HG02588 (cell line): ENCODE results near the gene PDE4D.

Experiments
- ATAC-seq: cut with Tn5 transposase; IDR thresholded peaks from one replicate; pipeline ENCODE4 v1.9.1; 2021; ENCODE audit warnings: mild to moderate bottlenecking, moderate library complexity; ENCODE audit not compliant: unreplicated experiment

Gene PDE4D

DNA sequence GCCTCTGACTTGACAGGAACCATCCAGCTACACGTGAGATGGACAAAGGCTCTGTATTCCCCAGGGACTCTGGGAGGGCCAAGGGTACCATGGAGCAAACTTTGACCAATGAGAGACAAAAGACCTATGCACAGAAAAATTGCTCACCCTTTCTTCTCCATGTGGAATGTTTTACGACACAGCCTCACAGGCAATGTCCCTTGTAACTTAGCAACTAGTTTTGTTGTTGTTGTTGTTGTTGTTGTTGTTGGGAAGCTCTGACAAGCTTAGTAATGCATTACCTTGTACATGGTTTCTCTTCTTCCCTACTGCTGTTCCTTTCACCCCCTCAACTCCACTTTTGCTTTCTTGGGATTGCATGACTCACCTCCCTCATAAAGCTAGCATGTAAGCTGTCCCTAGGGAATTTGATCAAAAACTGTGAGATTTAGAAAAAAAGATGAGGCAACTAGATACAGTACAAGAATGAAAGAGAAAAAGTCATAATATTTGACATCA, 759.7 kb downstream of the PDE4D start:
- no peak for ATAC-seq

DNA sequence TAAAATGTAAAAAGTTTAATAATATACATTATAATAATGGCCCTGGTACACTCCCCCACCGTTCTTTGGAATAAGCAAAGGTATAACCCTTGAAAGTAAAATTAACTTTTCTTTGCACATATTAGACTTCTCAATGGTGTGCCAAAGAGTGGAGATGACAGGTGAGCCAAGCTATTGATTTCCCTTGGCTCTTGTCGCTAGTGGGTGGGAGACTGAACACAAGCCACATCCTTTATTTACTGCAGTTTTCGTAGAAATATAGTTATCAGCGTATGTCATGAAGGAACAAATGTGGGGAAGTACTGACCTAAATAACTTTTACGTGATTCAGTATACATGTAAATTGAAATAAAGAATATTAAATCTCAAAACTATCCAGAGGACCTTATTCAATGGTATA, 761.4 kb downstream of the PDE4D start:
- ATAC-seq, result no peak

- ATAC-seq, result no peak
These were observed 763.1 kb downstream of the PDE4D start for GRCh38 chr5:59130431-59130830.

DNA sequence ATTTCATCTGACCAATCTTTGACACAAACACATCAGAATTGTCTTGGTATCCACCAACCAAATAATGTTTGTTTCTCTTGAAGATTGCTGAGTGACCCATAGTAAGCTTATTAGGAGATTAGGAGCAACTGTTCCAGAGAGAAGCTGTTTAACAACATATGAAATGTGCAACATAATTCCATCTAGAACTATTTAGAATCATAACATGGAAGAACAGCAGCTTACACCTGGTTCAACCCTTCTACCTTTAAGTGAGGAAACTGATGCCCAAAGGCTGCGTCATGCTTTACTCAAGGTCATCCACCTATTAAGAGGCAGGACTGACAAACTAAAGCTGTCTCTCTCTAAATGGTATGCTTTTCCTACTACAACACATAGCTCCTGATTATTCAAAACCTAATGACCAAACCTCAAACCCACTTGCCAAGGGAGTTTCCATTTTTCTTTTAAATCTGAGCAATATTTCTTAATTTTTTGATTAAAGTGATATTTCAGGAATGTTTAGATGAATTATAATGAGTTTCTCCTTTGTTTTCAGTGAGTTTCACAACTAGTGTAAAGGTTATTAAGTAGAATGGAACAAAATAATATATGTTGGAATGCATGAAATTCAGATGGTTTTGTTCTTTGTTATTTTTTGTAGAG, 764.8 kb downstream of the PDE4D start:
- ATAC-seq, result no peak

DNA sequence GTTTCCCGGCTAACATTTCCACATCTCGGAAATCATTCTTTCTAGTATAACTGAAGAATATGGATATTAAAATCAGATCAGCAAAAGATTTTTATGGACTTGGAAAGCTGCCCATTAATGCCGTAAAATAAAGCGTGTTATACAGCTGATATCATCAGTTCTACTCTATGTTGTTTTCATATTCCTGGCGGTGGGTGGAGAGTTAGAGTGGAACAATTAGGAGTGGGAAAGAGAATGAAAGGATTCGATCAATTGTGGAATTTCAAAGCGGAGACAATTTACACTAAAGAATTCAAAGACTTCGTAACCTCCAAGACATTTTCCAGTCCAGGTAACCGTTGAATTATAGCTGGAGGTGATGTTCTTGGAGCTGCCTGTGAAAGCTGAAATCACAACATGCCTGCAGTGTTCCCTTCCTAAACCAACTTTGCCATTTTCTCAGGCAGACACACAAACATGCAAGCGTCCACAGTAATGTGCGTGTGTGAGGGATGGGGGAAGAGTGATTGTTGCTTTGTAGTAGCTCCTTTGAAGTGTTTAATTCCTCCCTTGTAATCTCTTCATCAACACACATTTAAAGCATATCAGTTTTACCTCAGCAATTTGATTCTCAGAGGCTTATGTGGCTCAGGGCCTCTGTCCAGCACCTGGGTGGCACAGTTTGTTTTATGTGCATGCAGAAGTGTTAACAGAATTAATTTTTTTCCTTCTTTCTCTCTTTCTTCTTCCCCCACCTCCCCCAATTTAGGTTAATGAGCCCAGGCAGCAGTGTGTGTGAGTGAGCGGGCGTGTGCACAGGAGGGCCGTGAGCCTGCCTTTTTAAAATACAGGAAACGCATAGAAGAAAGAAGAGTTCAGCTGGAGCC, 766.6 kb downstream of the PDE4D start:
- ATAC-seq, result peak; percentile 3

DNA sequence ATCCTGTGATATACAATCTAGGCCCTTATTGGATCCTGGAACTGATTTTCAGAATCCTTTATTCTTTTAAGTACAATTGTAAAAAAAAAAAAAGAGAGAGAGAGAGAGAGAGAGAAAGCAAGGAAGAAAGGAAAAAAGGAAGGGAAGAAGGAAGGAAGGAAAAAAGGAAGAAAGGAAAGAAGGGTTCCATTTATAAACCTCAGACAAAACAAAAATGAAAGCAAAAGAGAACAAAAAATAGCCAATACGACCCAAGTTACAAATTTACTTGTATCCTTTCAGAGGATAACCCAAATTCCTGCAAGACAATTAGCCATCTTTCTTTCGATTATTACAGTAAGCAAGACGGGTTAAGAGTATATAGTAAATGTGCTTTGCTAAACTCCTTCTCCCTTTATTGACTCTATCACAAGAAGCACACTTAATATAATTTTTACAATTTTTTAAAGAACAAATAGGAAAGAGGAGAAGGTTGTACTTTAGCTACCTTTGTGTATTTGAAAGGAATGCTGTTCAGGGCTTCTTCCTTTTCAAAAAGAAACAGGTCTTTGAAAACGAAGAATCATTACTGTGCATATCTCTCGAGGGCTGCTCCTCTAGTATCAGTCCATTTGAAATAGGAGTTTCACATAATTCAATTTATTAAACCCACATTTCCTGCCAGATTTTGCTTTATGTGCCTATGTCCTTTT, 767.4 kb downstream of the PDE4D start:
- no peak for ATAC-seq

GRCh38 chr5:59125011-59125961, 768.2 kb downstream of the PDE4D start:
- ATAC-seq, result no peak

GRCh38 chr5:59123595-59124561, 769.6 kb downstream of the PDE4D start:
- no peak for ATAC-seq

GRCh38 chr5:59119480-59119879, 774.0 kb downstream of the PDE4D start:
- no peak for ATAC-seq

DNA sequence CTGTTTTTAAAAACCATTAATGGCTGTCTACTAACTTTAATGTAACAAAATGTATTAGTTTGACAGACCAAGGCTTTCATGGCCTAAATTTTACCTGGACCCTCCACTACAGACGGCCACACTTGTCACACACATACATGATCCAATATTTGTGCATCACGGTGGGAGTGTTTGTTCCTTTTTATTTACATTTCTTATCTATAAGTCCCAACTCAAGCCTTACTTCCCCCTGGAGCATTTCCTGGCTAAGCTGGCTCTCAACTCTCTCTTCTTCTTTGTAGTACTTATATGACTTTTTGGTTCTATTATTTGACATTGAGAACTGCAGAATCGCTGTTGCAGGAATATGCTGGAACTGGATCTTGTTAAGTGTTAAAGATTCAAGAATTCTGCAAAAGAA, 776.2 kb downstream of the PDE4D start:
- ATAC-seq, result no peak

- no peak for ATAC-seq
These were observed 777.2 kb downstream of the PDE4D start for GRCh38 chr5:59116231-59116865.

DNA sequence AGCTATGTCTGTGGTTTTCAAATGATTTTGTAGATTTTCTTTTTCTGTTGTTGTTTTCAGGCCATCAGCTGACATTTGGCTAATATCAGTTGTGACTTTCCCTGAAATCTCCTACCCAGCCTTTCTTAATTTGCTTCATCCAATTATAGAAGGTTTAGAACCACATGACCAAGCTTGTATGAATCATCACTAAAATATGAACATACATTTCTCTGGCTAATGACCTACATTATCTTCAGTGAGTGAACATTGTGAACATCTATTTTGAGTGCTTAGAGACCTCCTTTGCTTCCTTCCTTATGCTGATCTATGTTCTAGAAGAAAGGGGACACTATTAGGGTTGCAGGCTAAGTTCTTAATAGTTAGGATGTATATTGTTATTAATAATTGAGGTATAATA, 778.2 kb downstream of the PDE4D start:
- no peak for ATAC-seq

GRCh38 chr5:59109383-59109782, 784.1 kb downstream of the PDE4D start:
- no peak for ATAC-seq

DNA sequence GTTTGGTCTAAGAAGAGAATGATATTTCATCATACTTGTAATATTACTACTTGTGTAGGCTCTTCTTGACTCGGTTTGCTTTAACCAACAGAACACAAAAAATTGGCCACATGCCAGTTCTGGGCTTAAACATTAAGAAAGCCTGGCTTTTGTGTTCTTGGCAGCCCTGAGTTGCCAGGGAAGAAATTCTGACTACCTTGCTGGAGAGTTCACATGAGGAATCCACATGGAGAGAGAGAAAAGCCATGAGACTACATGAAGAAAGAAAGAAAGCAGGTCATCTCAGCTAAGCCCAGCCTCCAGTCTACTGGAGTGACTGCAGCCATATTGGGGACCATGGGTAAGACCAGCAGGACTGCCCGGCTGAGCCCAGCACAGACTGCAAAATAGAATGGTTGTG, 785.8 kb downstream of the PDE4D start:
- ATAC-seq, result no peak

DNA sequence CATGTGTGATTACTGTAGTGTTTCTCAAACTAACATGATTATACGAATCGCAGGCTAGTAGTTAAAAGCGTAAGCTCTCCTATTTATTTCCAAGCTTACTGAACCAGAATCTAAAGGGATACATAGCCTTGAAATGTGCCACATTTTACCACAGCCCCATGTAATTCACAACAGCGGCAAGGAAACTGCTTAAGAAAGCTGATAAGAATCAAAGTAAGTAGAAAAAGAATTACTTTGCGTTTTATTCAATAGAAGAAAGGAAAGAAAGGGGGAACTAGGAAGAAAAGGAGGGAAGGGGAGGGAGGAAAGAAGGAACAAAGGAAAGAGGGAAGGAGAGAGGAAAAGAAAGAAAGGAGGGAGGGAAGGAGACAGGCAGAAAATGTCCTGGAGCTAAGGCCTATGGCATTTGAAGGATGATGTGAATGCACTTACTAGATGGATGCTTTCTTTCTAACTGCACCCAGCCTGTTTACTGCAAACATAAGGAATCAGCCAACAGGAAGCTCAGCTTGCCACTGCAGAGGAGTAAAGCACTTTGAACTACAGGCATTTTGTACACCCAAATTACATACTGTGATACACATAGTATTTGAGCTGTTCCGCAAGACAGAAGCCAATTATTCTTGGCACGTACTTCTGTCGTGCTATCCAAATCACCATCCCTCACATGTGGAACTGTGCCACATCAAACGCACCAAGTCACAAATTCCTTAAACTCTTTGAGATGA, 789.0 kb downstream of the PDE4D start:
- no peak for ATAC-seq

DNA sequence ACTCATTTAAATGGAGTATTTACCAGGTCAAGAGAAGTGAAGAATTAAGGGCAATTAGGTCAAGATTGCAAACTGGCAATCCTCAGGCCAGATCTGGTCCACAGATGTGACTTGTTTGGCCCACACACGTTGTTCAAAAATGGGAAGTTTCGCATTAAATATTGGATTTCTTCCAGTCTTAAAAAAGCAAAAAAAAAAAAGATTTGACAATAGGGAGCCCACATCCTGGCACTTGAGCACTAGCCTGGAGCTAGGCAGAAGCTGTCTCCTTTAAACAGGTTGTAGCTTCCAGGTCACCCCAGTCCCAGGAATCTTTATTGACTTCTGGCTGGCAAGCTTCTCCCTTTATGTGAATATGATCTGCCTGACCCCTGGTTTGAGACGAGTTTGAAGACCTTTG, 790.2 kb downstream of the PDE4D start:
- no peak for ATAC-seq

DNA sequence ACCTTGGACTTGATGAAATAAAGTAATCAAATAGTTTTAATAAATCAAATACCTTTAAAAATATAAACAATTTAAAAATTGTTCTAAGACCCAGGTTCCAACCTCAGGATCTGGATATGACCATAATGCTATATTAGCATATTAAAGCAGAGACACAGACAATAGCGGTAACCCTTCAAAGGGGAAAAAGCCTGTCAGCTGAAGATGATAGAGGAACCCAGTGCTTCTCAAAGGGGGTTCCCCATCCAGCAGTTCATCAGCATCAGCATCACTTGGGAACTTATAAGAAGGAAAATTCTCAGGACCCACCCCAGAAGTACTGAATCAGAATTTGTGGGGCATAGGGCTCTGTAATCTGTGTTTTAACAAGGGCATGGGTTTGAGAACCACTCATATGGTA, 791.1 kb downstream of the PDE4D start:
- ATAC-seq, result no peak

DNA sequence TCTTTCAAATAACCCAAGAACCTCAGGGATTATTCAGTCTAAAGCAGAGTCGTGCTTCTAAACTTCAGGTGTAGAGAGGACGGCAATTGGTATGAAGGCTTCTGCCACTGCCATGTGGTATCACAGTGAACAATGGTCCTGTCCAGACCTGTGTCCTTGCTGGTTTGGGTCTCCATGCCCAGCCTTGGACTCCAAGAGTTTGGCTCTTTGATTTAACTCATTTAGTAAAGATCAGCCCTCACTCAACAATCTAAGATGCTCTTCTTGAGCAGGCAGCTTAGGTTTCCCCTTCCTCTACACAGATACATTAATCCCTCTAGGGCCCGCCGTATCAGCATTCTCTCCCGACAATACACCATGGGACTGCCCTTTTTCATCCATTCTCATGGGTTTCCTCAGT, 792.7 kb downstream of the PDE4D start:
- ATAC-seq, result no peak
